Measurements from ENCODE around the gene C15orf61. TPM values are rescaled to one million over a fixed set of nuclear protein-coding genes. Genes with fewer than 3 reads are reported as not detected.

The C15orf61 gene
- polyA plus RNA-seq, 1 donor from 2014 or later: 20.6 TPM

DNA sequence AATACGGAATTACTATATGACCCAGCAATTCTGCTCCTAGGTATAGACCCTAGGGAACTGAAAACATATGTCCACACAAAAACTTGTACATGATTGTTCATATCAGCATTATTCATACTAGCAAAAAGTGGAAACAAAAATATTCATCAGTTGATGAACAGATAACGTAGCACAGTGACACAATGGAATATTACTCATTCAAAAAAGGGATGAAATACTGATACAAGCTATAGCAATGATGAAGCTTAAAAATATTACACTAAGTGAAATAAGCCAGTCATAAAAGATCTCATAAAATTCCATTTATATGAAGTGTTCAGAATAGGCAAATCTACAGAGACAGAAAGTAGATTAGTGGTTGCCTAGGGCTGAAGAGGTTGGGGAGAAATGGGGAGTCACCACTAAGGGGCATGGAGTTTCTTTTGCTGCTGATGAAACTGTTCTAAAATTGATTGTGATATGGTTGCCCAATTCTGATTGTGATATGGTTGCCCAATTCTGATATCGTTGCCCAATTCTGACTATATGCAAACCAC, 10.5 kb downstream of the C15orf61 start:
- no peaks in the 10 kb centered on the region for H3K9me3 ChIP-seq (ENCODE audit: low read length)
- TF ChIP-seq CTCF (IDR thresholded peaks at IDR 0.05; ENCODE audit: poor library complexity, severe bottlenecking) (no peak), MXI1 (conservative IDR thresholded peaks at IDR 0.05; ENCODE audit: poor library complexity, severe bottlenecking) (no peak), POLR2AphosphoS5 (IDR thresholded peaks at IDR 0.05) (no peak), EZH2 (IDR thresholded peaks at IDR 0.05; ENCODE audit: borderline replicate concordance, insufficient read depth, low read length, poor library complexity, severe bottlenecking) (no peak), EP300 (conservative IDR thresholded peaks at IDR 0.05; ENCODE audit: poor library complexity, severe bottlenecking) (no peak), SMC3 (conservative IDR thresholded peaks at IDR 0.05; ENCODE audit: poor library complexity) (no peak), RAD21 (conservative IDR thresholded peaks at IDR 0.05) (no peak), TAF1 (IDR thresholded peaks at IDR 0.05; ENCODE audit: low read depth) (no peak)
- TF ChIP-seq, protein P1, sequence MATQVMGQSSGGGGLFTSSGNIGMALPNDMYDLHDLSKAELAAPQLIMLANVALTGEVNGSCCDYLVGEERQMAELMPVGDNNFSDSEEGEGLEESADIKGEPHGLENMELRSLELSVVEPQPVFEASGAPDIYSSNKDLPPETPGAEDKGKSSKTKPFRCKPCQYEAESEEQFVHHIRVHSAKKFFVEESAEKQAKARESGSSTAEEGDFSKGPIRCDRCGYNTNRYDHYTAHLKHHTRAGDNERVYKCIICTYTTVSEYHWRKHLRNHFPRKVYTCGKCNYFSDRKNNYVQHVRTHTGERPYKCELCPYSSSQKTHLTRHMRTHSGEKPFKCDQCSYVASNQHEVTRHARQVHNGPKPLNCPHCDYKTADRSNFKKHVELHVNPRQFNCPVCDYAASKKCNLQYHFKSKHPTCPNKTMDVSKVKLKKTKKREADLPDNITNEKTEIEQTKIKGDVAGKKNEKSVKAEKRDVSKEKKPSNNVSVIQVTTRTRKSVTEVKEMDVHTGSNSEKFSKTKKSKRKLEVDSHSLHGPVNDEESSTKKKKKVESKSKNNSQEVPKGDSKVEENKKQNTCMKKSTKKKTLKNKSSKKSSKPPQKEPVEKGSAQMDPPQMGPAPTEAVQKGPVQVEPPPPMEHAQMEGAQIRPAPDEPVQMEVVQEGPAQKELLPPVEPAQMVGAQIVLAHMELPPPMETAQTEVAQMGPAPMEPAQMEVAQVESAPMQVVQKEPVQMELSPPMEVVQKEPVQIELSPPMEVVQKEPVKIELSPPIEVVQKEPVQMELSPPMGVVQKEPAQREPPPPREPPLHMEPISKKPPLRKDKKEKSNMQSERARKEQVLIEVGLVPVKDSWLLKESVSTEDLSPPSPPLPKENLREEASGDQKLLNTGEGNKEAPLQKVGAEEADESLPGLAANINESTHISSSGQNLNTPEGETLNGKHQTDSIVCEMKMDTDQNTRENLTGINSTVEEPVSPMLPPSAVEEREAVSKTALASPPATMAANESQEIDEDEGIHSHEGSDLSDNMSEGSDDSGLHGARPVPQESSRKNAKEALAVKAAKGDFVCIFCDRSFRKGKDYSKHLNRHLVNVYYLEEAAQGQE (IDR thresholded peaks at IDR 0.05; ENCODE audit: borderline replicate concordance): no peak
- H3K36me3 ChIP-seq (ENCODE audit: insufficient read depth, low read length): no peaks in the 10 kb centered on the region
- no peak overlapping the region for H3K9ac ChIP-seq (ENCODE audit: low read length)
- H3F3A ChIP-seq (ENCODE audit: insufficient read depth, low read length, poor library complexity, severe bottlenecking): no peaks in the 10 kb centered on the region
- no peaks in the 10 kb centered on the region for H3K9me2 ChIP-seq (ENCODE audit: insufficient read depth, low read length)
- H3K79me2 ChIP-seq (replicated peaks; ENCODE audit: insufficient read depth, low read length): no peaks in the 10 kb centered on the region
- no peaks in the 10 kb centered on the region for H4K20me1 ChIP-seq (ENCODE audit: insufficient read depth)
- no peak overlapping the region for H2AFZ ChIP-seq (ENCODE audit: low read depth, low read length)
- H3K27me3 ChIP-seq (ENCODE audit: insufficient read depth, low read depth, low read length): no peaks in the 10 kb centered on the region
- no peak overlapping the region for H3K4me2 ChIP-seq (ENCODE audit: low read length)
- no peak overlapping the region for H3K27ac ChIP-seq (ENCODE audit: low read length)
- H3K4me3 ChIP-seq (ENCODE audit: low read length): no peak overlapping the region

DNA sequence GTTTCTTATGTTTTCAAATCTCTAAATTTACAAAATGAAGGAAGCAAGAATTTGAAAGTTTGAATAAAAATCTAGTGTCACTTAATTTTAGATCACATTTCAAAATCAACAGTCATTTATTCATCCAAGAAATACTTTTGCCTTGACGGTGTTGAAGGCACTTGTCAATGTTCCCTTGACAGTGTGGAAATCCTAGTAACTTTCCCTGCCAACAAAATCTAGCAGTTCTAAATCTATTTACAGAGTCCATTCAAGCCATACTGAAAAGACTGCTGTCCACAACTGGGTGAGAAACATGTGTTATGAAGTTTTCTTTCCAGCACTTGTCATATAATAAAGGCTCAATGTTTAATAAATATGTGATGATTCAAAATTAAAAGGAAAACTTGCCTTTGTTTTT, 12.9 kb downstream of the C15orf61 start:
- Histone ChIP-seq H4K20me1 (ENCODE audit: insufficient read depth) (no peaks in the 10 kb centered on the region), H3F3A (ENCODE audit: insufficient read depth, low read length, poor library complexity, severe bottlenecking) (no peaks in the 10 kb centered on the region), H3K4me3 (ENCODE audit: low read length) (no peak overlapping the region), H2AFZ (ENCODE audit: low read depth, low read length) (no peak overlapping the region), H3K27ac (ENCODE audit: low read length) (no peak overlapping the region), H3K79me2 (replicated peaks; ENCODE audit: insufficient read depth, low read length) (no peaks in the 10 kb centered on the region), H3K36me3 (ENCODE audit: insufficient read depth, low read length) (no peaks in the 10 kb centered on the region), H3K9me3 (ENCODE audit: low read length) (no peaks in the 10 kb centered on the region), H3K9ac (ENCODE audit: low read length) (no peak overlapping the region), H3K27me3 (ENCODE audit: insufficient read depth, low read depth, low read length) (no peaks in the 10 kb centered on the region), H3K9me2 (ENCODE audit: insufficient read depth, low read length) (no peaks in the 10 kb centered on the region), H3K4me2 (ENCODE audit: low read length) (no peak overlapping the region)
- TF ChIP-seq, protein P1 (IDR thresholded peaks at IDR 0.05; ENCODE audit: borderline replicate concordance): no peak
- no peak for TF ChIP-seq CTCF (IDR thresholded peaks at IDR 0.05; ENCODE audit: poor library complexity, severe bottlenecking)
- no peak for TF ChIP-seq MXI1 (conservative IDR thresholded peaks at IDR 0.05; ENCODE audit: poor library complexity, severe bottlenecking)
- TF ChIP-seq SMC3 (conservative IDR thresholded peaks at IDR 0.05; ENCODE audit: poor library complexity): no peak
- no peak for TF ChIP-seq EP300 (conservative IDR thresholded peaks at IDR 0.05; ENCODE audit: poor library complexity, severe bottlenecking)
- no peak for TF ChIP-seq TAF1 (IDR thresholded peaks at IDR 0.05; ENCODE audit: low read depth)
- TF ChIP-seq RAD21 (conservative IDR thresholded peaks at IDR 0.05): no peak
- TF ChIP-seq POLR2AphosphoS5 (IDR thresholded peaks at IDR 0.05): no peak
- TF ChIP-seq EZH2 (IDR thresholded peaks at IDR 0.05; ENCODE audit: borderline replicate concordance, insufficient read depth, low read length, poor library complexity, severe bottlenecking): no peak

All from neural cell (in vitro differentiated cells).